T-helper 17 cell (primary cell): ENCODE results near the gene ITGA11. TPM values are rescaled to one million over a fixed set of nuclear protein-coding genes. Genes with fewer than 3 reads are reported as not detected.
"Not testable (repeated sequence)": the region's sequence is repeated elsewhere in the genome, so short reads cannot be mapped to it uniquely, and the experiment has no call there.

Experiments
- ATAC-seq: fragments of 150-1000 bp; cut with Tn5 transposase; 2 replicates; pipeline ENCODE4 v1.10.0; 2021; ENCODE audit warnings: mild to moderate bottlenecking, moderate library complexity
- DNase-seq, 3 donors: peaks; one replicate each; pipeline versions ENCODE4 v3.0.0 to v3.0.0-alpha.2; 2020 to 2021
- H3K9me3 ChIP-seq: one replicate; pipeline ENCODE4 v1.7.0; 2013; ENCODE audit warnings: low read length, mild to moderate bottlenecking; ENCODE audit not compliant: control insufficient read depth, poor library complexity, severe bottlenecking
- H3K27ac Mint-ChIP-seq: one replicate; pipeline ENCODE4 v1.8.0; 2022; ENCODE audit warnings: mild to moderate bottlenecking, moderate library complexity, mixed read lengths
- H3K27me3 Mint-ChIP-seq: one replicate; pipeline ENCODE4 v1.8.0; 2022; ENCODE audit warnings: mixed read lengths
- H3K36me3 Mint-ChIP-seq: one replicate; pipeline ENCODE4 v1.8.0; 2022; ENCODE audit warnings: low read depth, mixed read lengths
- H3K4me1 Mint-ChIP-seq: one replicate; pipeline ENCODE4 v1.8.0; 2022; ENCODE audit warnings: mild to moderate bottlenecking, mixed read lengths
- H3K4me3 Mint-ChIP-seq: one replicate; pipeline ENCODE4 v1.8.0; 2022; ENCODE audit warnings: mild to moderate bottlenecking, moderate library complexity, mixed read lengths
- total RNA-seq, 4 donors: library from RNA in 2 of 4; stranded (reverse) in 2 of 4; gene quantifications; one replicate each; pipeline ENCODE4 v1.2.3 and lab custom pipeline; 2022 to 2026

ITGA11 gene
- total RNA-seq, 2 donors from 2014 or later: 0.17 TPM; not detected in 1

- H3K4me1 Mint-ChIP-seq: no peaks in the 10 kb centered on the region
- peaks cover 9% of the 10 kb centered on the region for H3K27me3 Mint-ChIP-seq
- H3K4me3 Mint-ChIP-seq: no peak overlapping the region
- ATAC-seq: no peak
- no peak overlapping the region for H3K27ac Mint-ChIP-seq
- DNase-seq: no peak
- H3K9me3 ChIP-seq: no peaks in the 10 kb centered on the region
- H3K36me3 Mint-ChIP-seq: peaks cover 2% of the 10 kb centered on the region
Observed at GRCh38 chr15:68399096-68400065, 32.6 kb downstream of the ITGA11 start.

DNA sequence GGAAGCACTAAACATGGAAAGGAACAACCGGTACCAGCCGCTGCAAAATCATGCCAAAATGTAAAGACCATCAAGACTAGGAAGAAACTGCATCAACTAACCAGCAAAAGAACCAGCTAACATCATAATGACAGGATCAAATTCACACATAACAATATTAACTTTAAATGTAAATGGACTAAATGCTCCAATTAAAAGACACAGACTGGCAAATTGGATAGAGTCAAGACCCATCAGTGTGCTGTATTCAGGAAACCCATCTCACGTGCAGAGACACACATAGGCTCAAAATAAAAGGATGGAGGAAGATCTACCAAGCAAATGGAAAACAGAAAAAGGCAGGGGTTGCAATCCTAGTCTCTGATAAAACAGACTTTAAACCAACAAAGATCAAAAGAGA is 34.0 kb downstream of the ITGA11 start:
- not testable (repeated sequence) for ATAC-seq, H3K36me3 Mint-ChIP-seq, H3K4me3 Mint-ChIP-seq, H3K27me3 Mint-ChIP-seq, H3K4me1 Mint-ChIP-seq, DNase-seq, H3K27ac Mint-ChIP-seq, H3K9me3 ChIP-seq

- no peak for ATAC-seq
- peaks cover 9% of the 10 kb centered on the region for H3K36me3 Mint-ChIP-seq
- H3K4me1 Mint-ChIP-seq: no peaks in the 10 kb centered on the region
- H3K27ac Mint-ChIP-seq: no peak overlapping the region
- DNase-seq: no peak
- H3K27me3 Mint-ChIP-seq: peaks cover 25% of the 10 kb centered on the region
- H3K4me3 Mint-ChIP-seq: no peak overlapping the region
- no peaks in the 10 kb centered on the region for H3K9me3 ChIP-seq
Observed at GRCh38 chr15:68396068-68396467, 35.9 kb downstream of the ITGA11 start.

GRCh38 chr15:68391121-68391520 is 40.8 kb downstream of the ITGA11 start:
- no peaks in the 10 kb centered on the region for H3K9me3 ChIP-seq
- peaks cover 26% of the 10 kb centered on the region for H3K27me3 Mint-ChIP-seq
- DNase-seq (no peak), ATAC-seq (no peak)
- H3K27ac Mint-ChIP-seq: no peak overlapping the region
- peaks cover 9% of the 10 kb centered on the region for H3K36me3 Mint-ChIP-seq
- peaks cover 2% of the 10 kb centered on the region for H3K4me1 Mint-ChIP-seq
- no peak overlapping the region for H3K4me3 Mint-ChIP-seq

GRCh38 chr15:68389936-68390817 is 41.8 kb downstream of the ITGA11 start:
- peaks cover 24% of the 10 kb centered on the region for H3K27me3 Mint-ChIP-seq
- DNase-seq (no peak), ATAC-seq (no peak)
- no peak overlapping the region for H3K27ac Mint-ChIP-seq
- H3K36me3 Mint-ChIP-seq: peaks cover 8% of the 10 kb centered on the region
- peaks cover 2% of the 10 kb centered on the region for H3K4me1 Mint-ChIP-seq
- no peaks in the 10 kb centered on the region for H3K9me3 ChIP-seq
- no peak overlapping the region for H3K4me3 Mint-ChIP-seq

GRCh38 chr15:68389041-68389930 is 42.7 kb downstream of the ITGA11 start:
- DNase-seq (no peak), ATAC-seq (no peak)
- Mint-ChIP-seq H3K4me3 (no peak overlapping the region), H3K27me3 (peaks cover 17% of the 10 kb centered on the region), H3K36me3 (peaks cover 8% of the 10 kb centered on the region), H3K4me1 (peaks cover 2% of the 10 kb centered on the region), H3K27ac (no peak overlapping the region)
- no peaks in the 10 kb centered on the region for H3K9me3 ChIP-seq

DNA sequence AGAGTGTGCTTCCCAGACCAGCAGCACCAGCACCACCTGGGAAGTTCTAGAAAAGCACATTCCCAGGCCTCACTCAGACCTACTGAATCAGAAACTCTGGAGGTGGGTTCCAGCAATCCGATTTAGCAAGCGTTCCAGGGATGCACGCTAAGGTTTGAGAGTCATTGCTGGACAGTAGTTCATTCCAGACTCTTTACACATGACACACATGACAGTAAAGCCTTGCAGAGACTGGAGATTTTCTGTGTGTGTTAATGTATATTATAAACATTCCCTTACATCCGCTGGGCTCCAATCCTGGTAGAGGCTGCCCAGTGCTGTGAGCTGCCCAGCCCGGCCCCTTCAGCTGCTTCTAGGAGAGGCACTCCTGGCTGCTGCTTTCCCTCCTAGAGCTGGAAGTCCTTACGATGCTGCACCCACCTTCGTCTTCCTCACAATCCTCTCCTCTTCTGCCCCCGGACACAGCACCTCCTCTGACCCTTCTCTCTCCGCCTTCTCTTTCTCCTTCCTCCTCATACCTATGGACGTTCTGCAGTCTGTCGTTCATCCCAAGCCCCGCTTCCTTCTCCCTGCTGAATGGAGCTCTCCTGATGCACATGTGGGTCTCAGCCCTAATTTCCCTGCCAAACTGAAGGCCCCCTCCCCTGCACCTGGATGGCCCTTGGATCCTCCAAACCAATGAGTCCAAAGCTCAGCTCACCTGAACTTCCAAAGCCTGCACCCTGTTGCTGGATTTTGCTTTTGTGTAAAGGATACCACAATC is 44.4 kb downstream of the ITGA11 start:
- peaks cover 23% of the 10 kb centered on the region for H3K27me3 Mint-ChIP-seq
- DNase-seq: no peak

GRCh38 chr15:68386587-68387288 is 45.2 kb downstream of the ITGA11 start:
- Mint-ChIP-seq H3K4me3 (no peak overlapping the region), H3K4me1 (peaks cover 5% of the 10 kb centered on the region), H3K27me3 (peaks cover 14% of the 10 kb centered on the region), H3K27ac (no peak overlapping the region), H3K36me3 (peaks cover 3% of the 10 kb centered on the region)
- ATAC-seq (no peak), DNase-seq (no peak)
- no peaks in the 10 kb centered on the region for H3K9me3 ChIP-seq

More for the DNA sequence above, 44.4 kb downstream of the ITGA11 start:
- ATAC-seq: no peak
- H3K36me3 Mint-ChIP-seq: peaks cover 8% of the 10 kb centered on the region
- peaks cover 5% of the 10 kb centered on the region for H3K4me1 Mint-ChIP-seq
- H3K27ac Mint-ChIP-seq: no peak overlapping the region
- no peak overlapping the region for H3K4me3 Mint-ChIP-seq
- no peaks in the 10 kb centered on the region for H3K9me3 ChIP-seq

- Mint-ChIP-seq H3K27ac (no peak overlapping the region), H3K36me3 (no peaks in the 10 kb centered on the region), H3K4me1 (peaks cover 5% of the 10 kb centered on the region), H3K4me3 (no peak overlapping the region), H3K27me3 (peaks cover 7% of the 10 kb centered on the region)
- DNase-seq (no peak), ATAC-seq (no peak)
- no peaks in the 10 kb centered on the region for H3K9me3 ChIP-seq
Observed at GRCh38 chr15:68385671-68386586, 46.0 kb downstream of the ITGA11 start.

DNA sequence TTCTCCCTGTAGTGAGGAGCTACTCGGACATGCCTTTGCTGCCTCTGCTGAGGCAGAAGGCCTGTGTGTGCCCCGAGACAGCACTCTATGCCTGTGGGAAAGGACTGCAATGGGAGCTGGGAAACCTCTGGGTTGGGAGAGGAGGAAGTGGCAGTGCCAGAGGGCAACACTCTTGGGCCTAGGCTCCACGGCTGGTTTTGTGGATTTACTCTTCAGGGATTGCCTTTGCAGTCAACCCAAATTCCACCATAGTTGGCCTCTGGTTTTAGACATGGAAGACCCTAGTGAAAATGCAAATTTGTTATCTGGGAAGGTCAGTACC is 46.8 kb downstream of the ITGA11 start:
- no peaks in the 10 kb centered on the region for H3K9me3 ChIP-seq
- peak overlapping the region; percentile 31 for H3K4me3 Mint-ChIP-seq
- H3K27me3 Mint-ChIP-seq: peaks cover 7% of the 10 kb centered on the region
- H3K36me3 Mint-ChIP-seq: no peaks in the 10 kb centered on the region
- ATAC-seq (no peak), DNase-seq (no peak)
- peaks cover 5% of the 10 kb centered on the region for H3K4me1 Mint-ChIP-seq
- H3K27ac Mint-ChIP-seq: no peak overlapping the region
